ENCODE measurements around the gene AARS2.

- TF ChIP-seq CTCF (IDR thresholded peaks at IDR 0.05) (no peak), POLR2A (IDR thresholded peaks at IDR 0.05) (no peak)
These were observed 37.8 kb downstream of the AARS2 start for GRCh38 chr6:44275271-44275748.
